CD4-positive, alpha-beta T cell treated with Interferon alpha-2 for 1 hour (primary cell): ENCODE measurements around the gene COX11.

Experiments
- DNase-seq, 2 donors: peaks; one replicate each; pipeline ENCODE4 v3.0.0-alpha.2; 2020 to 2022

COX11 gene

GRCh38 chr17:54968262-54968987 lies at the start of gene COX11, which contains the start of gene STXBP4:
COX11 (minus strand) TSS chr17:54968654; CDS start chr17:54968646, 8 bp downstream.
STXBP4 (plus strand) TSS chr17:54968765; CDS start chr17:54986220, 17,455 bp downstream.
- DNase-seq: peak; percentile 95 to 97

GRCh38 chr17:55005520-55005919 lies 37.1 kb upstream of the COX11 start:
- peak in 1 of 2 donors; percentile 17 for DNase-seq

- DNase-seq: no peak
Observed at GRCh38 chr17:55004484-55004883, 36.0 kb upstream of the COX11 start.

- no peak for DNase-seq
Observed at GRCh38 chr17:55002458-55002857, 34.0 kb upstream of the COX11 start.

- DNase-seq: no peak
Observed at GRCh38 chr17:54996441-54996840, 28.0 kb upstream of the COX11 start.

GRCh38 chr17:54992797-54993639 lies 24.6 kb upstream of the COX11 start:
- DNase-seq: peak in 1 of 2 donors; percentile 69

- no peak for DNase-seq
Observed at GRCh38 chr17:54991567-54991966, 23.1 kb upstream of the COX11 start.

GRCh38 chr17:54990118-54990517 lies 21.7 kb upstream of the COX11 start:
- no peak for DNase-seq

- DNase-seq: no peak
Observed at GRCh38 chr17:54985476-54985875, 17.0 kb upstream of the COX11 start.

- no peak for DNase-seq
Observed at GRCh38 chr17:54983260-54983659, 14.8 kb upstream of the COX11 start.

- no peak for DNase-seq
Observed at GRCh38 chr17:54982399-54982798, 13.9 kb upstream of the COX11 start.

- DNase-seq: no peak
Observed at GRCh38 chr17:54980375-54980774, 11.9 kb upstream of the COX11 start.

- no peak for DNase-seq
Observed at GRCh38 chr17:54979657-54980056, 11.2 kb upstream of the COX11 start.

- no peak for DNase-seq
Observed at GRCh38 chr17:54977744-54978143, 9.3 kb upstream of the COX11 start.

GRCh38 chr17:54976316-54976715 lies 7.9 kb upstream of the COX11 start:
- no peak for DNase-seq

- no peak for DNase-seq
Observed at GRCh38 chr17:54974759-54975158, 6.3 kb upstream of the COX11 start.

- no peak for DNase-seq
Observed at GRCh38 chr17:54972406-54973138, 4.1 kb upstream of the COX11 start.

- no peak for DNase-seq
Observed at GRCh38 chr17:54971901-54972300, 3.4 kb upstream of the COX11 start.

GRCh38 chr17:54971147-54971546 lies 2.7 kb upstream of the COX11 start:
- no peak for DNase-seq

GRCh38 chr17:54969658-54970572 lies 1.5 kb upstream of the COX11 start:
- peak in 1 of 2 donors; percentile 3 for DNase-seq

- DNase-seq: peak in 1 of 2 donors; percentile 2
Observed at GRCh38 chr17:54968988-54969332, 506 bp upstream of the COX11 start.

- DNase-seq: no peak
Observed at GRCh38 chr17:54967621-54968261, 713 bp downstream of the COX11 start.
